HepG2 (cell line): Measurements from ENCODE around the gene TPX2. TPM values are rescaled to one million over a fixed set of nuclear protein-coding genes. Genes with fewer than 3 reads are reported as not detected.

Experiments used
- polyA plus RNA-seq, 8 experiments: library from polyadenylated mRNA; depleted of rRNA in 3 of 8; stranded (reverse) in 7 of 8; unstranded in 1 of 8; fragments of >200 nt; fragmentation: Illumina TruSeq in 4 of 8; extraction: Trizol in 4 of 8; gene quantifications; 2 replicates each; pipeline versions ENCODE4 v1.2.1 to v1.2.3, GENCODE V29; 2011 to 2016; ENCODE audit warnings: low read depth in 4 of 8, missing spikeins in 1 of 8, mixed read lengths in 1 of 8; ENCODE audit not compliant: insufficient read depth in 1 of 8
- small RNA-seq, 3 experiments: library from RNA; depleted of rRNA; stranded (forward); fragments of <200 nt; gene quantifications; one replicate each; pipeline ENCODE3, GENCODE V24; 2012; ENCODE audit warnings: low read depth in 2 of 3, low replicate concordance in 1 of 3; ENCODE audit not compliant: insufficient read length in 3 of 3, insufficient read depth in 2 of 3
- total RNA-seq, 5 experiments: library from RNA; depleted of rRNA; stranded (reverse); fragments of >200 nt; fragmentation: Illumina TruSeq; extraction: Trizol; gene quantifications; 2 replicates each; pipeline ENCODE4 v1.2.3, GENCODE V29; 2016; ENCODE audit warnings: low read depth in 1 of 5

Gene TPX2
- total and polyA plus RNA-seq, 2 of the 13 experiments (the other 11 are each of a cell fraction or from before 2014, with no cell fraction given): 34.3 to 124 TPM

Small RNA genes within 50 kb of the gene (small RNA-seq; reads per million reads assigned to genes)
- 0 reads per million in 3 experiments for gene AL160175.1

Other genes starting within 250 kb of the TPX2 start
- 68.4 and 118 TPM in 2 replicates for gene HM13, start 224.8 kb upstream of the TPX2 start, total RNA-seq (2016; rRNA removed; fragmentation: Illumina TruSeq; extraction: Trizol)
- 243 and 287 TPM in 2 replicates for gene HM13, start 224.8 kb upstream of the TPX2 start, polyA plus RNA-seq (2011; rRNA removed)
- gene ID1, start 134.0 kb upstream of the TPX2 start, total RNA-seq (2016; rRNA removed; fragmentation: Illumina TruSeq; extraction: Trizol): 315 and 419 TPM in 2 replicates
- gene ID1, start 134.0 kb upstream of the TPX2 start, polyA plus RNA-seq (2011; rRNA removed): 258 and 320 TPM in 2 replicates
- gene COX4I2, start 101.4 kb upstream of the TPX2 start, total RNA-seq (2016; rRNA removed; fragmentation: Illumina TruSeq; extraction: Trizol): not detected in 2 replicates
- 0.74 and 1.1 TPM in 2 replicates for gene COX4I2, start 101.4 kb upstream of the TPX2 start, polyA plus RNA-seq (2011; rRNA removed)
- gene BCL2L1, start 16.4 kb upstream of the TPX2 start, total RNA-seq (2016; rRNA removed; fragmentation: Illumina TruSeq; extraction: Trizol): 164 and 200 TPM in 2 replicates
- gene BCL2L1, start 16.4 kb upstream of the TPX2 start, polyA plus RNA-seq (2011; rRNA removed): 258 and 259 TPM in 2 replicates
- gene MYLK2, start 80.1 kb downstream of the TPX2 start, total RNA-seq (2016; rRNA removed; fragmentation: Illumina TruSeq; extraction: Trizol): 0.27 TPM in 1 of 2 replicates, not detected in the other
- gene MYLK2, start 80.1 kb downstream of the TPX2 start, polyA plus RNA-seq (2011; rRNA removed): 0.04 TPM in 1 of 2 replicates, not detected in the other
- gene FOXS1, start 106.3 kb downstream of the TPX2 start, total RNA-seq (2016; rRNA removed; fragmentation: Illumina TruSeq; extraction: Trizol): not detected in 2 replicates
- gene FOXS1, start 106.3 kb downstream of the TPX2 start, polyA plus RNA-seq (2011; rRNA removed): not detected in 2 replicates
- 0.18 and 0.93 TPM in 2 replicates for gene DUSP15, start 131.2 kb downstream of the TPX2 start, total RNA-seq (2016; rRNA removed; fragmentation: Illumina TruSeq; extraction: Trizol)
- gene DUSP15, start 131.2 kb downstream of the TPX2 start, polyA plus RNA-seq (2011; rRNA removed): 0.17 and 0.46 TPM in 2 replicates
- gene TTLL9, start 131.3 kb downstream of the TPX2 start, total RNA-seq (2016; rRNA removed; fragmentation: Illumina TruSeq; extraction: Trizol): not detected in 2 replicates
- 0.05 TPM in 1 of 2 replicates, not detected in the other for gene TTLL9, start 131.3 kb downstream of the TPX2 start, polyA plus RNA-seq (2011; rRNA removed)
- gene PDRG1, start 212.8 kb downstream of the TPX2 start, total RNA-seq (2016; rRNA removed; fragmentation: Illumina TruSeq; extraction: Trizol): 16.6 and 22.1 TPM in 2 replicates
- gene PDRG1, start 212.8 kb downstream of the TPX2 start, polyA plus RNA-seq (2011; rRNA removed): 18.0 and 20.2 TPM in 2 replicates
- gene XKR7, start 228.9 kb downstream of the TPX2 start, total RNA-seq (2016; rRNA removed; fragmentation: Illumina TruSeq; extraction: Trizol): not detected in 2 replicates
- gene XKR7, start 228.9 kb downstream of the TPX2 start, polyA plus RNA-seq (2011; rRNA removed): not detected in 2 replicates